Left renal pelvis (tissue), 4 donors: Measurements from ENCODE around the gene OPCML. TPM values are rescaled to one million over a fixed set of nuclear protein-coding genes. Genes with fewer than 3 reads are reported as not detected.

Experiments used
- DNase-seq, 4 donors: peaks; one replicate each; pipeline ENCODE4 v3.0.0-alpha.2; 2013; ENCODE audit warnings: low read depth in 4 of 4, low spot score in 3 of 4
- polyA plus RNA-seq, 4 donors: library from polyadenylated mRNA; unstranded; fragments of 120-200 nt; gene quantifications; one replicate each; pipeline ENCODE4 v1.2.1, GENCODE V29; 2013; ENCODE audit not compliant: insufficient read length in 4 of 4

Gene OPCML
- polyA plus RNA-seq, 4 donors, result 10.1 to 16.1 (median 12.5) TPM

DNA sequence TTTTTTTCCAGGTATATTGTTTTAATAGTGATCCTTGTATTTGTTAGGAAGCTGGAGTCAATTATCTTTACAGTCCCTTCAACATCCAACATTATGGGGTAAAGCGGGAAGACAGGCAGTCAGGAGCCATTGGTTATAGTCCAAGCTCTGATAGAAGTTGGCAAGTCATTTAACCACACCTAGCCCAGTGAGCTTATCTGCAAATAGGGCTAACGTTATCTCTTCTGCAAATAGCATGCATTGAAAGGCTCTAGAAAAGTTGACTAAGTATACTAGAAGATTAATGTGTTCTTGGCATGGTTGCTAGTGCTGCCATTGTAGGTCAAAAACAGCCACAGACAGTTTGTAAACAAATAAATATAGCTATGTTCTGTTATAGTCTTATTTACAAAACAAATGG is 520.7 kb downstream of the OPCML start:
- no peak for DNase-seq

DNA sequence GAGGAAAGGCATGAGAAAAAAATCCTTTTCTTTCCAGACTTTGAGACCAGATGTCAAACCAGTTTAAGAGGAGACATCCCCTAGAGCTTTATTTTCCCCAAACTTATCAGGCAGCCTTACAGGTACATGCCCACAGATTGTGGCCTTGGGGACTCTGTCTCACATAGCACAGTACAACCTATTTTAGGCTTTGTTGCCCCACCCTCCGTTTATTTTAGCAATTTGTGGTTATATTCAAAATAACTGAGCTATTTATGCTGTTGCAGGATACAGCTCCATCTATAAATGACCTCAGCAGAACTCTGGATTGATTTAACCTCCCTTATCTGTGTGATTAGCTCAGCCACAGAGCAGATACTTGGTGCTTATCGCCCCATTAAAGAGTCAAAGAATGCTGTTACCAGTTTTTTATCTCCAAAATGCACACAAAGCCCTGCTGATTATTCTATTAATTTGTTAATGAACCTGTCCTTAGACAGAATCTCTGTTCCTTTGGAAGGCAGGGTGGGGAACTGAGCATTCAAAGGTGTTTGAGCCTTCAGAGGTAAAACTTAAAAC is 525.2 kb downstream of the OPCML start:
- DNase-seq, result no peak

DNA sequence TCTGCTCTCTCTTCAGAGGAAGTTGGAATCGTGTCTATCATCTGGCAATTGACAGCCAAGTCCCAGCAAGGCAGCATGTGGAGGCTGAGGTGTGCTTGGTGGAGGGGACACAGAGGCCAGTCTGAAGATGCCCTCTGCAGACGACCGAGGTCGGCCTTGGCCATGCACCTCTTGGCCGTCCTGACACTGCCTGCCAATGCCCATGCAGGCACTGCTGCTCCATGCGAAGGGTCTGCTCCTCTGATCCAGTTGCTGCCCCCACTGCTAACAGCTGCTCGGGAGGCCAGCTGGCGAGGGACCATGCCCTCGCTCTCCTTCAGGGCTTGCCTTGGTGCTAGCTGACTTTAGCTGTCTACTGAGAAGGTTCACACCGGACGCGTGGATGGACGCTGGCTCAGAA is 527.9 kb downstream of the OPCML start:
- no peak for DNase-seq

DNA sequence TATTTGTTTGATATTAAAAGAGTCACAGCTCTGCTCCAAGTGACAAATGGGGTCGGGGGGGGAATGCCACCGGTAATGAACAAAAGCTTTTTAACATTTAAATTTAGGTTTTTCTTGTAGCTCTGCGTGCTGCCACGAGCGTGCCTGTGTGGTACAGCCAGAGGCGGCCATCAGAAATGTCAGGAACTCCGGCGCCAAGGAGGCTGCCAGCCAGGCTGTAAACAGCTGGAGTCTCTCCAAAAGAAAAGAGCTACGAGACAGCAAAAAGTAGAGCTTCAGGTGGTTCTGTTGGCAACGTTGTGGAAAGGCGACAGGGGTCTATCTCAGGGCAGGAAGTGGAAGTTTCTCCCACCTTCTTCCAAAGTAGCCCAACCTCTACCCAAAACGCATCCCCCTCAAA is 532.8 kb downstream of the OPCML start:
- no peak for DNase-seq

DNA sequence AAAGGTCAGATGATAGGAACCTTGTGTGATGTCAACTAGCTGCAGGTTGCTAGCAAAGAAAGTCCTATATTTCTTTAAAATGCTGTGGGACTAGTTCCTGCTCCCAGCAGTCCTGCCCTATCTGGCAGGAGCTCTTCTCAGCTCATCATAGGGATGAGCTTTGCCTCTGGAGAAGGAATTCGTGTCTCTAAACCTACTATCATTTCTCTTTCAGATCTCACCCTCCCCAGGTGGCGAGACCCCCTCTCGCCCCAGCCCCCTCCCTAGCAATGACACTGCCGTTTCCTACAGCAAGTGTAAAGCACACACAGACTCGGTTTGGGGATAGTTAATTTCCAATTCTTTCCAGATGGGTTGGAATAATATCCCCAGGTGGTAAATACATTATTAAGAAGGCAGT is 533.3 kb downstream of the OPCML start:
- no peak for DNase-seq

DNA sequence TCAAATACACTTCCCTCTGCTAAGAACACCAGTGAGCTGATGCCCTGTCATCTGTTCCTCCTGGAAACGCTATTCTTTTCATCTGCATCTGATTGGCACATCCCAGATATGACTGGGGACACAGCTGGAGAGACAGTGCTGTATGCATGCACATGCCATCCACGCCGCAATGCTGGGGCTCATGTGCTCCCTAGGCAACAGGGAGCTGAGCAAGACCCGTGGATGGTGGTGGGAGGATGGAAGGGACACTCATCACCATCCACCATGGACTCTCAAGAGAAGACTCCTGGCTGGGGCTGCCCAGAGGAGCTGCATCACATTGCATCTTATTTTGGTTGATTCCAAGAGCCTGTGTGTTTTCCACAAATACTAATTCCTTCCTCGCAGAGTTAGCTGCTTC is 534.9 kb downstream of the OPCML start:
- DNase-seq, result no peak

DNA sequence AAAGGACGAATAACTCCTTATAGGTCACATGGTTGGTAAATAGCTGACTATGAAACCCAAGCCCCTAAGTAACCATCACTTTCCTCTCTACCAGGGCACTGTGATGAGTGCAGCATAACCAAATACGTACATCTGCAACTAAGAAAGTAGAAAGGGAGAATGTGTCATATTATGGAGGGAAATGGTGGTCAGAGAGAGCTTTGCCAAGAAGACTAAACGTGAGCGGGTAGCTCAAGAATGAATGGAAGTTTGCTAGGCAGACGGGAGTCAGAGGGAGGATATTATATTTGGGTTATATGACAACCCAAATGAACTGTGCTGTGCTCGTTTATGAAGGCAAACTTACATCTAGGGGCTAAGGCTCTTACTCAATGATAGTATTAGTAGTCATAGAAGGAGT is 537.3 kb downstream of the OPCML start:
- DNase-seq, result no peak

DNA sequence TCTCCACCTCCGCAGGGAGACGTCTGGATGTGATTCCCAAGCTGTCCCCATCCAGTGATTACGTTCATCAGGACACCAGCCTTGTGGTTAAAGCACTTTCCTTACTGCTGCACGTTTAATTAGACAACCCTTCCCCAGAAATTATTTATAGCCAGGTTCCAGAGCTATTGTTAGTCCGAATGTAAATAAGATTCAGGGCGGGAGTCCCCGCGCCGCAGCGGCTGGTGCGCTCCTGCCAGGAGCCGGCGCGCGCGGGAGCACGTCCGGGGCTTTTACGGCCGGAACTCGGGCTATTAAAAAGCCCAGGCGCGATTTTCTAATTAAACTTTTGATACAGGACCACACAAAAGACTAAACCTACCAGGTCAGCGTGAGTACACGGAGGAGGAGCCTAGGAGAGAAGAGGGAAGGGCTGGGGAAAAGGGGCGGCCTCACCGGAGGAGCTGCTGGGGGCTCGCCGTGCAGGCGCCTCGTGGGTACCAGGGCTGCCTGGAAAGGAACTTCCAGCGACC is 538.3 kb downstream of the OPCML start:
- peak in 2 of 4 donors; percentile 36 to 42 for DNase-seq

DNA sequence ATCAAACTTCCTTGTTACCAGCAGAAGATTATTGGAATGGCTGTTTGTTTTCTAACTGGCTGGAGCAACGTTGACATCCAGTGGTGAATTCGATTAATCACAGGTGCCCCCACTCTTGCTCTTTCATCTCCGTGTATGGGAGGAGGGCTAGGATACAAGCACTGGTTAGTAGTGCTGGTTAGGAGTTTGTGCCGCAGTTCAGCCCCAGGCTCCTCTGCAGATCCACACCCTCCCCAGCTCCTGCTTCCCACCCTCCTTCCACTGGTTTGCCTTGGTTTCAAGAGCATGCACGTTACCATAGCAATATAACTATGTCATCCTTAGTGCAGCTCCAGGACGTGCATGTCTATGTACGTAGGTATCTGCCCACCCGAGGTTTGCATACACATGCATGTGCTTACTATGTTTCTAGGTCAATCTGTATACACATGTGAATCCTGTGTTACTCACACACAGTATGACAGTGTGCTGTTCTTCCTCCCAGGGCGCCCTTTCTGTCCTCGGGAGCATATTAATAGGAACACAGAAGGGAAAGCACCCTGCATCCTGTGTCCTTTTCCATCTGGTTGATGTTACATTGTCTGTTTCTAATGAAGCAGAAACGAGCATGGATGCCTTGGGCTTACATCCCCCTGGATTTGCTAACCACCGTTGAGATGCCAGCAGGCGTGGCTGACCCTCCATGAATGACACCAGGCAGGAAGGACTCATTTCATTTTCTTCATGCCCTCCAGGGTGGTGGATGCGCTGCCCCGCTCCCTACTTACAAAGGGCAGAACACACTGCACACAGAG is 539.3 kb downstream of the OPCML start:
- DNase-seq, result no peak

DNA sequence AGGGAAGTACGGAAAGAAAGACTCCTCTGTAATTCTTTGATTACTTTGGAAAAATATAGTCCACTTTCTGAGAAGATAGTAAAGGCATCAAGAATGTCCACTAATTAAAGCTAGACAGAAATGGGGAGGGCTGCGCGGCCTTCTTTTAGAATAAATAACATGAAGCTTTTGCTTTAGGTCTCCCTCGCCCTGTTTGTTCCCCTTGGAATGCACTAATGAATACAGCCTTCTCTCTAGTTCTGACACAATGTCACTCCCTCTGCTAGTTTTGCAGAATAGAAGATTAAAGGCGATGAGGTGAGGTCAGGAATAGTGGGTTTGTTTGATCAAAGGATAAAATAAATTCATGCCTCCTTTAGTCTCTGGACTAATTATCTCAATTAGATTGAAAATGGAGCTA is 543.9 kb downstream of the OPCML start:
- DNase-seq, result no peak

DNA sequence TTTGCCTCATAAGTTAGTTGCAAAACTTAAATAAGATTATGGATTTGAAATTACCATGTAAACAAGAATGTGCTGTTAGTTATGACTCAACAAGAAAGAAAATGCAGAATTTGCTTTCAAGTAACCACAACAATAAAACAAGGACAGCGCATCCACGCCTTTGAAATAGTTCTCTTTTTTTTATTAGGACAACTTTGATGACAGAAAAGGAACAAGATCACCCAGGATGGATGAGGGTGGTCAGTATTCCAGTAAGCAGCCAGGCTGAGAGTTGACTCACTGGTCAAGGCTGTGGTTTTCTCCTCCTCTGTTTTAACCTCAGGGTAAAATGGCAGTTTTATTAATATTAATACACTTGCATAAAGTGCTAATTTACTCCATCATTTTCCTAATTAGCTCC is 544.4 kb downstream of the OPCML start:
- DNase-seq, result no peak

DNA sequence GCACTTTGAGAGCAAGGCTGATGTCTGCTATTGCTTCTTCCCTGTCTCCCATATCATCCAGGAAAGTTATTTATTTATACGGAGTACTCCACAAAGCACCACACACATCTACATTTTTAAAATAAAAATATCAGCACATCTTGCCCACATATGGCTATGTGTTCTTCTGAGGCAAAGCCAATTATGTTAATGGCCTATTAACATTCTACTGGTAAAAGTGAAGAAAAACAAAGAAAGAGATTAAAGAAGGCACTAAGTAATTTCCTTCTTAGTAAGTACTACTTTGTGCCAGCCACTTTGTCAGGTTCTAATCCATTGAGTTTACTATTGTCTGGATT is 548.7 kb downstream of the OPCML start:
- DNase-seq, result no peak

DNA sequence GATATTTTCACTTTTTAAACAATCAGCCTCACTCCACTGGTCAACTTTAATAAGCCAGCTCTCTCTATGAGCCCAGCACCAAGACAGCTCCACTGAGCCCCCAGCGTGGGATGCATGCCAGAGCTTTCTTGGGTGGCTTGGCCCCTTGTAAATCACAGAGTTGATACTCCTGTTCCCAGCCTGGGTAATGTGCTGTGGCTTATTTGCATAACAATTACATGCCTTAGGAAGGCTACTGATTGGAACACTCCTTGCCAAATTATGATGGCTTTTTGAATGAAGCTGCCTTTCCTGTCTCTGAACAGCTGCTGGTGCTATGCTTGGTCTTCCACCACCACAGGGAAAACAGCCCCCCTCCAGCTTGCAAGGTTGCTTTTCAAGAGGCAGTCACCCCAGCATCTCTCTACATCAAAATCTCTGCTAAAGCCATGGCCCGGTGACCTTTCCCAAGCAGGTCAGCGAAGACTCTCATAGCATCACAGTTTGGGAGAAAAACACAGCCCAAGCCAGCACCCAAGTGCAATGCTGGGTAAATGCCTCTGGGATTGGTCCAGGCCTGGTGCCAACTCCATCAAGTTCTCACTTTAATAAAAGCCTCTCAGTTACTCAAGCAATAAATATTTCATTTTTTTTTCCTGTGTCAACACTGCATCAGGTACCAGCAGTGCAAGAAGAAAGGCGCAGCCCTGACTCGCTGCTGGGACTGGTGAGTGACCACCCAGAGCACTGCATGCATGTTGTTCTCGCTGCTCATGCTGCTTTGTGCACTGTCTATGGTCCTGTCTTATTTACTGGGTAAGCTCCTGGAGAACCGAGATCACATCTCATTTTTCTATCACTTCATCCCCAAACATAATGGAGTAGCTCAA is 549.3 kb downstream of the OPCML start:
- DNase-seq, result no peak

DNA sequence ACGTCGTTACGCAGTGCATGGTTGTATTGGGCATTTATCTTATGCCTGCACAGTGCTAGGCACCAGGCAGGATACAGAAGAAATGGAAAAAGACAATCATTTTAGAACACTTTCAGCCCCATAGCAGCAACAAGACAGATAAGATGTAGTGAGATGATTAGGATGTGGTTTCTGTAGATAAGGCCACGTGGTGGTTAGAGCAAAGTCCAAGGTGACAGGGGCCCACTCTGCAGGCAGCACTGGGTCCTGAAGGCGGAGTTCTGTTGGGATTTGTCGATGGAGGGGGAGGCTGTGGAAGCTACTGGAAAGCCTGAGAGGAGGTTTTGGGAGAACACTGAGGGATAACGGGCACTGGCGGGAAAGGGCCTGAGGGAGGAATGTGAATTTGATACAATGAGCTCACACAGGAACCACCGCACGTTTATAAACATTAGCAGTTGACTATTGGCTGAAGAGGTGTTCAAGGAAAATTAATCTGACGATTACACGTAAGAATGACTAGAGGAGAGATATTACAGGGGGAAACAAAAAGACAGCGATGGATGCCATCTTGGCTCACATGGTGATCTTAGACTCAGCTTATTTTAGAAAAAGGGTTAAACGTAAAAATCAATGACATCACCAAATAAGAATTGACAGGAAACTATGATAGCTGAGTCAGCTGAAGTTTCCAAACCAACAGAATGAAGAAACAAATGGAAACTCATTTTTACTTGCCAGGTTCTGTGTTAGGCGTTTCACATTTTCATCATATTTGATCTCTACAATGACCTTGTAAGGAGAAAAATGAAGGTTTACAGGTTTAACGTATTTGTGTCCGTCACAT is 551.0 kb downstream of the OPCML start:
- DNase-seq, result no peak

DNA sequence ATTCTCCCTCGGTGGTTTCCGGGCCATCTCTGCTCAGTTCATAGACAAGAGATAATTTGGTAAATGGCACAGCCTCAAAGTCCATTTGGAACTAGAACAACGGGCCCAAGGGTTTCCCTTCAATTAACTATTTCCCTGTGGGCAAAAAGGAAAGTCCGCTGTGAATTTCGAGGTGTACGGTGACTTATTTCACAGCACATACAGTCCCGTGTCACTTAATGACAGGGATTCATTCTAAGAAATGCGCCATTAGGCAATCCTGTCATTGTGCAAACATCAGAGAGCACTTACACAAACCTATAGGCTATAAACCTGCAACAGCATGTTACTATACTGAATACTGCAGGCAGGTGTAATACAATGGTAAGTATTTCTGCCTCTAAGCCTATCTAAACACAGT is 551.6 kb downstream of the OPCML start:
- DNase-seq, result no peak

DNA sequence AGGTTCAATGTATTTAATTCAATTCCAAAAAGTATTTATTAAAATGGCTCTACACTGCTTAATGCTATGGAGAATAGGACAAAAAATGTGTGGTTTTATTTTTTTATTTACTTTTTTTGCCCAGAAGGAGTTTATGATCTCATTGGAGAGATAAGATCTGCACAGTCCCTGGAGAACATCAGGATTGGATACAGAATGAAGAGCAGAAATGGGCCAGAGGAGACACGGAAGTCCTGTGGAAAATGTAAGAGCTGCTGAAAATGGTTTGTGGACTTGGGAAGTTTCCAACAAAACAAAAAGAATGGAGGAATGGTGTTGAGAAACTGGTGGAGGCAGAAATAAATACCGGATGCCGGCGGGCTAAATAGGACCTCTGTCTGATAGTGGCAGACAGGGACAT is 554.6 kb downstream of the OPCML start:
- DNase-seq, result no peak

DNA sequence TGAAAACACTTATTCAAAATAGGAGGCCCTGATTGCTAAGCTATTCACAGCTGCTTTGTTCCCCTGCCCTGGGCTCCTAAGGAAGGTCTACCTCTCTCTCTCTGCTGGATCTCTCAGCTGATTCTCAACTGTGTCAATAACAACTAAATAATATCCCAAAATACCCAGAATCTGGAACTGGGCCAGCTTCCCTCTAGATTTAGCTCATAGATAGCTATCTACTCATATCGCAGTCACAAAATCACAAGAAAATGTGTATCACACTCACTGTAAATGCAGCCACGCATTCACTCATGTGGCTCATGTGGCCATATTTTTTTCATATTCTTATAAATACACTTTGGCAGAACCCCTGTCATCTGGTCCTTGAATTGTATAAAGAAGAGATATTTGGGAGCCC is 555.1 kb downstream of the OPCML start:
- DNase-seq, result no peak

DNA sequence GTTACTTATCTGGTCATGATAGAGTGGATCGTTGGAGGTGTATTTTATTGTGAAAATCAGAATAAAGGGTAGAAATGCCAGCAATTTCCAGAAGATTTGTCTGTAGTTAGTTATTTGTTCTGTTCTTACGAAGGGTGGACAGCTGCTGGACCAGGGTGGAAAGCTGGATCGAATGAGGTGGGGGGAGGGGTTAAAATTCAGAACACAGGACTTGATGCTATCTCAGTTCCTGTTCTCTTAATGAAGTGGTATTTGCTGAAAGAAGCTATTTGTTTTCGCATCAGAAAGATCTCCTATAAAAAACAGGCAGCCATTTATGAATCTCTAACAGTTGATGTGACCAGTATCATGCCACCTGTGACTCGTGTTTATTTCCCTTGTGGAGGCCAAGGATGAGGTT is 556.2 kb downstream of the OPCML start:
- no peak for DNase-seq

DNA sequence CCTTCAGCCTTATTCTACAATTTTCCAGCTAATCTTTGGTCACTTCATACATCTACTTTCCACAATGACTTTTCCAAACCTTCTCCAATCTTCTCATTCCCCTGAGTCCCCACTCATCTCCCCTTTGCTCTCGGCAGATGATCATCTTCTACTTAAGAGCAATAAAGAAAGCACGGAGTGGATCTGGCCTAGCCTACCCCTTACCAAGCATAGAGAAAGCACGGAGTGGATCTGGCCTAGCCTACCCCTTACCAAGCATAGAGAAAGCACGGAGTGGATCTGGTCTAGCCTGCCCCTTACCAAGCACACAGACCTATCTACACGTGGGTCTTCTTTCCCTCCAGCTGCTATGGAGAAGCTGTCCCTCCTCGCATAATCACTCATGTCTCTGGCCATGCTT is 558.6 kb downstream of the OPCML start:
- DNase-seq, result no peak

DNA sequence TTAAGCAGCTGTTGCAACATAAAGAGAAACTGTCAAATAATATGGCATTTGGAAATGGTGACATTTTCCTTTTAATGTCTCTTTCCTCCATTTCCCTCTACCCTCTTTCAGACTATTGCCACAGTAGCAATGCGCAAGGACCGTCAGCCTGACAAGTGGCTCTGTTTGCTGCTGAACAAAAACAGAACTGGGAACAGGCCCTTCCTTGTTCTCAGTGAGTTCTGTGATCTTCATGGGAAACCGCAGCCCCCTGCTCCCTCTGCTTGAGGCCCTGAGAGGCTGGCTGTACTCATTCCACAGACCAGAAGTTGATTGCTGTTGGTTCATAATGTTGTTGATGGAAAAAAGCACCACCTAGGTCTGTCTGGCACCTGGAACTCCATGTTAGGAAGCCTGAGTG is 559.7 kb downstream of the OPCML start:
- DNase-seq, result no peak

DNA sequence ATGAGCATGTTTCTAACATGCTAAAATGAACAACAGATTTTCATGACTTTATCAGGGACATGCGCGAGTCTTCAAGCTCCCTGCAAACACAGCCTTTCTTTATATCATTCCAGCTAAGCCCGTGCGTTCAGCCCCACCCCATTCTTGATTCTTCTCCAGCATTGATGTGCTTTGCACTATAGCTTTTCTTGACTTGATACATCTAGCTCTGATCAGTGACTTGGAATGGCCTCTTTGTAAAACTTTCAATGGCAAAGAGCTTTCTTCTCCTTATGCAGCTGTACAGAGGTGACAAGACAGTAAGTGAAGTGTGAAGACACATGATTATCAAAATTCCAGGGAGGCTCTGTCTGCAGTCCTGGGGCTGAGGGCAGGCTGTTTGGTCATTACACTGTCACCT is 561.0 kb downstream of the OPCML start:
- DNase-seq, result no peak
